Activated naive CD8-positive, alpha-beta T cell treated with anti-CD3 and anti-CD28 coated beads for 36 hours (primary cell): ENCODE measurements around the gene NUDT6. TPM values are rescaled to one million over a fixed set of nuclear protein-coding genes. Genes with fewer than 3 reads are reported as not detected.

Experiments used
- DNase-seq: peaks from one replicate; pipeline ENCODE4 v3.0.0; 2021
- H3K27ac Mint-ChIP-seq: one replicate; pipeline ENCODE4 v1.8.0; 2022; ENCODE audit warnings: mild to moderate bottlenecking, moderate library complexity, mixed read lengths
- H3K27me3 Mint-ChIP-seq: one replicate; pipeline ENCODE4 v1.8.0; 2022; ENCODE audit warnings: mild to moderate bottlenecking, mixed read lengths
- H3K36me3 Mint-ChIP-seq: one replicate; pipeline ENCODE4 v1.8.0; 2021; ENCODE audit warnings: mild to moderate bottlenecking, mixed read lengths
- H3K4me1 Mint-ChIP-seq: one replicate; pipeline ENCODE4 v1.8.0; 2021; ENCODE audit warnings: mixed read lengths
- H3K4me3 Mint-ChIP-seq: one replicate; pipeline ENCODE4 v1.8.0; 2022; ENCODE audit warnings: mild to moderate bottlenecking, moderate library complexity, mixed read lengths
- H3K9me3 Mint-ChIP-seq: one replicate; pipeline ENCODE4 v1.8.0; 2022; ENCODE audit warnings: mixed read lengths
- total RNA-seq, 2 experiments: library from RNA; stranded (reverse); gene quantifications; one replicate each; pipeline ENCODE4 v1.2.3, GENCODE V29; 2021

Gene NUDT6
- total RNA-seq, 2 experiments from 2014 or later, result 5.8 to 6.8 TPM

GRCh38 chr4:122900314-122900713 is 22.1 kb downstream of the NUDT6 start:
- no peaks in the 10 kb centered on the region for H3K4me1 Mint-ChIP-seq
- H3K36me3 Mint-ChIP-seq, result peaks cover 3% of the 10 kb centered on the region
- no peak for DNase-seq
- no peaks in the 10 kb centered on the region for H3K27me3 Mint-ChIP-seq
- H3K9me3 Mint-ChIP-seq, result no peaks in the 10 kb centered on the region
- H3K4me3 Mint-ChIP-seq, result no peak overlapping the region
- no peak overlapping the region for H3K27ac Mint-ChIP-seq

GRCh38 chr4:122899682-122900081 is 22.7 kb downstream of the NUDT6 start:
- Mint-ChIP-seq H3K27me3 (no peaks in the 10 kb centered on the region), H3K27ac (no peak overlapping the region), H3K9me3 (no peaks in the 10 kb centered on the region), H3K4me3 (no peak overlapping the region), H3K4me1 (no peaks in the 10 kb centered on the region), H3K36me3 (peaks cover 3% of the 10 kb centered on the region)
- no peak for DNase-seq

DNA sequence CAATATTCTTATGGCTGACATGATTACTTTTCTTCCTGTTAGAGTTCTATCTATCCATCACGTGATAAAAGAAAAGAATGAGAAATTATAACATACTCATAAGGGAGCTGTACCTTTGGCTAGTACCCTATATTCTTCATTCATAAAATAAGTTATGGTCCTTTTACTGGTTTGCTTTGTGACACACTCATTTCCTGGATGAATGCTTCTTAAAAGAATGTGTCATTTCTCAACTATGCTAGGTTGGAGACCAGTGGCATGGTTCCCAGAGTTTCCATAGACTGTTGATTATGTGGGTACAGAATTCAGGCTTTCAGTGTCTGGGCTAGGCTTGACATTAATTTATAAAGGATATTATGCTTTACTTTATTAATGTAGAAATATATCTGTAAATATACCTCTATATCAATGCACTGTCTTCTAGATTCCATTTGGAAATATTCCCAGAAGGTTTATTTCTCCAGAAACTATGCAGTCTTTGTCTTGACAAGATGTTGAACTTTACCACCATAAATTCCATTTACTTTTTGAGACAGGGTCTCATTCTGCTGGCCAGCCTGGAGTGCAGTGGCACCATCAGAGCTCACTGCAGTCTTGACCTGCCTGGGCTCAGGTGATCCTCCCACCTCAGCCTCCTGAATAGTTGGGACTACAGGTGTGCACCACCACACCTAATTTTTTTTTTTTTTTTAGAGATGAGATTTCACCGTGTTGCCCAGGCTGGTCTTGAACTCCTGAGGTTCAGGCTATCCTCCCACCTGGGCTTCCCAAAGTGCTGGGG is 23.8 kb downstream of the NUDT6 start:
- Mint-ChIP-seq H3K4me1 (no peaks in the 10 kb centered on the region), H3K27ac (no peak overlapping the region), H3K27me3 (no peaks in the 10 kb centered on the region), H3K4me3 (no peak overlapping the region), H3K36me3 (peaks cover 3% of the 10 kb centered on the region), H3K9me3 (no peaks in the 10 kb centered on the region)
- no peak for DNase-seq

DNA sequence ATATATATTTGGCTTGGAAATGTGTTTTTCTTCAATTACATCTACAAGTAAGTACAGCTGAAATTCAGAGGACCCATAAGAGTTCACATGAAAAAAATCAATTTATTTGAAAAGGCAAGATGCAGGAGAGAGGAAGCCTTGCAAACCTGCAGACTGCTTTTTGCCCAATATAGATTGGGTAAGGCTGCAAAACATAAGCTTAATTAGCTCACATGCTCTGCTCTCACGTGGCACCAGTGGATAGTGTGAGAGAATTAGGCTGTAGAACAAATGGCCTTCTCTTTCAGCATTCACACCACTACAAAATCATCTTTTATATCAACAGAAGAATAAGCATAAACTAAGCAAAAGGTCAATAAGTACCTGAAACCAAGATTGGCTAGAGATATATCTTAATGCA is 26.1 kb downstream of the NUDT6 start:
- no peak overlapping the region for H3K27ac Mint-ChIP-seq
- no peak overlapping the region for H3K4me3 Mint-ChIP-seq

GRCh38 chr4:122895336-122895995 is 26.9 kb downstream of the NUDT6 start:
- H3K27ac Mint-ChIP-seq, result no peak overlapping the region
- H3K9me3 Mint-ChIP-seq, result no peaks in the 10 kb centered on the region
- H3K4me3 Mint-ChIP-seq, result no peak overlapping the region
- no peaks in the 10 kb centered on the region for H3K27me3 Mint-ChIP-seq
- no peaks in the 10 kb centered on the region for H3K36me3 Mint-ChIP-seq
- no peak for DNase-seq
- H3K4me1 Mint-ChIP-seq, result no peaks in the 10 kb centered on the region

More for the DNA sequence above, 26.1 kb downstream of the NUDT6 start:
- H3K36me3 Mint-ChIP-seq, result no peaks in the 10 kb centered on the region
- DNase-seq, result no peak
- no peaks in the 10 kb centered on the region for H3K27me3 Mint-ChIP-seq
- no peaks in the 10 kb centered on the region for H3K4me1 Mint-ChIP-seq
- H3K9me3 Mint-ChIP-seq, result no peaks in the 10 kb centered on the region

DNA sequence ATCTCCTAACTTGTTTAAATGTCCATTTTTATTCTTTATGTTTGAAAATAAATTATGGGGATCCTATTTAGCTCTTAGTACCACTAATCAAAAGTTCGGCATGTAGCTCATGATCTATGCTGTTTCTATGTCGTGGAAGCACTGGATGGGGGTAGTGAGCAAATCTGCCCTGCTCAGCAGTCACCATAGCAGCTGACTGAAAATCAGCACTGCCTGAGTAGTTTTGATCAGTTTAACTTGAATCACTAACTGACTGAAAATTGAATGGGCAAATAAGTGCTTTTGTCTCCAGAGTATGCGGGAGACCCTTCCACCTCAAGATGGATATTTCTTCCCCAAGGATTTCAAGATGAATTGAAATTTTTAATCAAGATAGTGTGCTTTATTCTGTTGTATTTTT is 27.6 kb downstream of the NUDT6 start:
- Mint-ChIP-seq H3K9me3 (no peaks in the 10 kb centered on the region), H3K4me1 (no peaks in the 10 kb centered on the region), H3K4me3 (no peak overlapping the region), H3K36me3 (no peaks in the 10 kb centered on the region), H3K27ac (no peak overlapping the region), H3K27me3 (no peaks in the 10 kb centered on the region)
- DNase-seq, result no peak

DNA sequence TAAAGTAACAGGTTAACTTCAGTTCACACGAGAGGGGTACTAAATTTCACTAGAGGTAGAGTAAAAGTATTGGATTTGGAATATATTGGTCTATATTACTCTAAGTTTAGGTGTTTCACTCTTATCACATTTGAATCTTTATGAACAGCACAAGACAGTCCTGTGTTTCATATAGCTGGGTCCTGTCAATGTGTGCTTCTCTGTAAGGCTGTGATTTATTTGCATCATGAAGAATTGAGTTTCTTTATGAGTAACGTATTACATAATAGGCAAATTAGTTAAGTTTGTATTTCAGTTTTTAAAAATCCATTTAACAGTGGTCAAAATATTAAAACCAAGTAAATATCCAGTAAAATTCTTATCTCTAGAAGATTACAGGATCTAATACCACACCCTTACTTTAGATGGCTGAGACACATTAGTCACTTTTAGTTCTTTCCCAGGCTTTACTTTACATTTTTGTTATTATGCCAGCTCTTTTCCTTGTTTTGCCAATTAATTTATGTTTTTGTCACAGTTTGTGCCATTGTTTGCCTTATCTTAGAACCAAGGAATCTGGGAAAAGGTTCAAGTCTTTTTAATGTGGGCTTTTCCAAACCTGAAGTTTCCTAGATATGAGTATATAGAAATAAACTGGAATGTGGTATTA is 32.1 kb downstream of the NUDT6 start:
- Mint-ChIP-seq H3K36me3 (no peaks in the 10 kb centered on the region), H3K4me3 (no peak overlapping the region)

GRCh38 chr4:122889726-122890125 is 32.7 kb downstream of the NUDT6 start:
- Mint-ChIP-seq H3K4me3 (no peak overlapping the region), H3K36me3 (no peaks in the 10 kb centered on the region), H3K27me3 (no peaks in the 10 kb centered on the region), H3K9me3 (no peaks in the 10 kb centered on the region), H3K4me1 (no peaks in the 10 kb centered on the region), H3K27ac (no peak overlapping the region)
- DNase-seq, result no peak

More for the DNA sequence above, 32.1 kb downstream of the NUDT6 start:
- Mint-ChIP-seq H3K4me1 (no peaks in the 10 kb centered on the region), H3K9me3 (no peaks in the 10 kb centered on the region), H3K27ac (no peak overlapping the region), H3K27me3 (no peaks in the 10 kb centered on the region)
- DNase-seq, result no peak

DNA sequence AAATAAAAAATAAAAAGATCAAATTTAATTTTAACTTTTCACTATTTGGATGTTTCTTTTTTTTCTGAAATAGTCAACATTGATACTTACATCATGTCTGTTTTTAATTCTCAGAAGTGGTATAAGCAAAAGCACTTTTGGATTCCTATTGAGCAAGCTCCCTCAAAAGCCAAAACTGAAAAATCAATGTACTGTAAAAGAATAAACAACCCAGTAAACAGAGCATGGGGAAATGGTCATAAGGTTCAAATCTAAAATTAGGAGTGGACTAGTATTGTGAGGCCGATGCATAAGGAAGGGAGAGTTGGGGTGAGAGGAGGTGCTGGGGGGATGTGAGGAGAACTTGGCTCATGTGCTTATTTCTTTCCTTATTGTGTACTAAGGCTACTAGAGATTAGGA is 37.9 kb downstream of the NUDT6 start:
- Mint-ChIP-seq H3K9me3 (peaks cover 7% of the 10 kb centered on the region), H3K4me3 (no peak overlapping the region), H3K4me1 (no peaks in the 10 kb centered on the region), H3K27ac (no peak overlapping the region), H3K36me3 (peaks cover 6% of the 10 kb centered on the region), H3K27me3 (peaks cover 6% of the 10 kb centered on the region)
- DNase-seq, result no peak

DNA sequence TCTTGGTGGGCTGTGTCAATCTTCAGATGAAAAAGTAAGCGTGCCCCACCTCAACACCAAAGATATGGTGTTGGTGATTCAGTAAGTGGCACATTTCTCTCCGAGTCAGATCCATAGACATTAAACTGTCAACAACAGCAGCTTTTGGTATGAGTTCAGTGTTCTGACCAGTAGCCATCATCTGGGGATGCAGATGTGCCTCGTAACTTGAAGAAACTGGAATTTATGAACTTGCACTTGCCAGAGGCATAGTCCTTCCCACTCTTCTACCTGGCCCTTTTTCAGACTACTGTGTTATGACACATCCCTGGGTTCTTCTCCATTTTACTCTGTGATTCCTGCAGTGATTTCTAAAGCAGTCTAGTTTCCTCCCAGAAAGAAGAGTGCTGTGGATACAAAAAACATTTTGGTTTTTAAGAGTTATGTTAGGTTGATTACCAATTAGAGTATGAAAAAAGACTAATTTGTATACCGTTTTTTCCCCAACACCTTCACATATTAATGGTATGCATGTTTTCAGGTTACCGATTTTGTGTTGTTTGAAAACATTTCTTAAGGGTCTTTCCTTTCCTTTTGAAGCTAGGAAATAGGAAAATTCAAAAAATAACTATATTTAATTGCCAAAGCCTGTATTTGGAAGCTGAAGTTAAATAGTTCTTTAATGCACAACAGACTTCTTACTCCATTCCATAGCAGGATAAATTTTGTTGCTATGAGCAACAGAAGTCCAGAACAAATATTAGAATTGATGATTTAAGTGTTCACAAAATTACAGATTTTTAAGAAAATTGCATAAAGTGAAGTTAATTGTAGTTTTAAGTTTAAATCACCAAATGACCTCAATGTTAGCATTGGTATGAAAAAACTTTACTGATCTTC is 39.3 kb downstream of the NUDT6 start:
- peaks cover 6% of the 10 kb centered on the region for H3K36me3 Mint-ChIP-seq
- H3K27me3 Mint-ChIP-seq, result peaks cover 6% of the 10 kb centered on the region
- H3K27ac Mint-ChIP-seq, result no peak overlapping the region
- H3K9me3 Mint-ChIP-seq, result peaks cover 7% of the 10 kb centered on the region
- DNase-seq, result no peak
- no peak overlapping the region for H3K4me3 Mint-ChIP-seq
- H3K4me1 Mint-ChIP-seq, result no peaks in the 10 kb centered on the region

GRCh38 chr4:122879001-122879400 is 43.4 kb downstream of the NUDT6 start:
- peaks cover 7% of the 10 kb centered on the region for H3K9me3 Mint-ChIP-seq
- H3K36me3 Mint-ChIP-seq, result peaks cover 6% of the 10 kb centered on the region
- peaks cover 6% of the 10 kb centered on the region for H3K27me3 Mint-ChIP-seq
- no peaks in the 10 kb centered on the region for H3K4me1 Mint-ChIP-seq
- no peak overlapping the region for H3K27ac Mint-ChIP-seq
- DNase-seq, result no peak
- H3K4me3 Mint-ChIP-seq, result no peak overlapping the region

- peaks cover 26% of the 10 kb centered on the region for H3K27me3 Mint-ChIP-seq
- H3K27ac Mint-ChIP-seq, result no peak overlapping the region
- H3K9me3 Mint-ChIP-seq, result peaks cover 6% of the 10 kb centered on the region
- no peak overlapping the region for H3K4me3 Mint-ChIP-seq
- peaks cover 6% of the 10 kb centered on the region for H3K36me3 Mint-ChIP-seq
- DNase-seq, result no peak
- H3K4me1 Mint-ChIP-seq, result no peaks in the 10 kb centered on the region
Observed at GRCh38 chr4:122876456-122876855, 45.9 kb downstream of the NUDT6 start.

DNA sequence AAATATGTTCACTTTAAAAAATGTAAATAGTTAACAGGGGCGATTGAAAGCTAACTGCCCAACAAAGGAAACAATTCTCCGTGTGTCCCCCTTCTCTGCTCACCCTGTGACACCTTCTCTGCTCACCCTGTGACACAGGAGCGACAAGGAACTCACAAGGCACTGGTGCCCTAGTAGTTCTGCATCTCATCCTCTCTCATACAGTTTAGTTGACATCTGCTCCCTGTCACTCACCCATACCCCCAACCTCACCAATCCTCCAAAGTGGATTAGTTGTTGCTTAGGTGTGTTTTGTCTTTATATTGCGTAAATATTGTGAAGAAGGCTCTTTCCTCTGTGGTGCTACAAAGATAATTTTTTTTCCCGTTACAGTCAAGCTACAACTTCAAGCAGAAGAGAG is 46.4 kb downstream of the NUDT6 start:
- H3K4me1 Mint-ChIP-seq, result no peaks in the 10 kb centered on the region
- H3K27me3 Mint-ChIP-seq, result peaks cover 29% of the 10 kb centered on the region
- H3K4me3 Mint-ChIP-seq, result no peak overlapping the region
- peaks cover 2% of the 10 kb centered on the region for H3K36me3 Mint-ChIP-seq
- DNase-seq, result no peak
- peaks cover 3% of the 10 kb centered on the region for H3K9me3 Mint-ChIP-seq
- H3K27ac Mint-ChIP-seq, result no peak overlapping the region

DNA sequence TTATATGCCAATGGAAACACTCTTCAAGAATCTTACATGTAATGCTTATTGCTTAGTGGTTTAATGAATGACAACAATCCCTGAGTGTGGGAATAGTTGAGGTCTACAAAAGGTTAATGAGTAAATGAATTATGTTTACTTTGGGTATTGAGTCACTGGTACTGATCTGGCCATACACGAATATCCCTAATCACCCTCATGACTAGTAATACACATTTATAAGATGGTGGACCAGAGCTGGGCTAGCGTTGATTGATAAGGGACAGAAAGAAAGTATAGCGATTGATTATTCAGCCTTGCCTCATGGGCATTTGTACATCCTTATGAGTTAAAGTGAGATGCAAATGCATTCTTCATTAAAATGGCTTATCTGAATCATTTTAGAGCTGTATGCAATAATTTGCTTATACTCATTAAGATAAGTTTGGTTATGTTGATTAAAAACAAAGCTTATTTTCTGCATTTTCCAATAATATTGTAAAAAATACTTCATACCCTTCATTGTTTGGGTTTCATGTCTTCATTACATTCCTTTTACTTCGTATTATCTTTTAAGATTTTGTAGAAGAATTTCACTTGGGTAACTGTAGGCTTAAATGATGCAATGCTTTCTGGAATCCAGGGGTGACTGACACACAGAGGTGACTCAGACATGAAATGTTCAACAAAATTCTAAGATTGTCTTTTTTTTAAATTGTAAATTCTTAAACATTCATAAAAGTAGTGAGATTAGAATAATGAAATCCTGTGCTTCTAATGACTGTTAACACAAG is 48.4 kb downstream of the NUDT6 start:
- no peak for DNase-seq
- H3K4me1 Mint-ChIP-seq, result no peaks in the 10 kb centered on the region
- H3K27me3 Mint-ChIP-seq, result peaks cover 38% of the 10 kb centered on the region
- no peak overlapping the region for H3K27ac Mint-ChIP-seq
- H3K4me3 Mint-ChIP-seq, result no peak overlapping the region
- H3K36me3 Mint-ChIP-seq, result no peaks in the 10 kb centered on the region
- no peaks in the 10 kb centered on the region for H3K9me3 Mint-ChIP-seq
